K562 (cell line): ENCODE results near the gene INHBC. TPM values are rescaled to one million over a fixed set of nuclear protein-coding genes. Genes with fewer than 3 reads are reported as not detected.

Source experiments
- ATAC-seq: fragments of 200-7000 bp; cut with Tn5 transposase; 3 replicates; pipeline ENCODE4 v1.9.1; 2020; ENCODE audit warnings: moderate library complexity
- BruUV-seq: library from RNA; stranded (reverse); fragments of 400-500 nt; replicated peaks from 2 replicates; lab custom pipeline; 2021; lab: Mats Ljungman, UMichigan
- CTCF ChIA-PET: fragments of 300-600 bp; formaldehyde crosslinking; extraction: SDS; loops from one replicate; lab custom pipeline; 2021; ENCODE audit warnings: low intra/inter-chr PET ratio; lab: Yijun Ruan, JAX
- POLR2A ChIA-PET: fragments of 300-600, 350-650 bp; sonication (Branson Sonifier 250); formaldehyde crosslinking; extraction: SDS; loops from one replicate; lab custom pipeline; 2021; ENCODE audit warnings: antibody characterized with exemption, inconsistent platforms; lab: Yijun Ruan, JAX
- DNase-seq, 4 experiments: peaks; one replicate each; pipeline versions ENCODE4 v3.0.0 to v3.0.0-alpha.2; 2011 to 2018; ENCODE audit warnings: low spot score in 3 of 4, mixed read lengths in 3 of 4; ENCODE audit errors: extremely low read depth in 1 of 4
- FAIRE-seq: peaks from 2 replicates; lab custom pipeline; 2011; peaks lifted over from hg19 to GRCh38; lab: Jason Lieb, UNC
- H2AFZ ChIP-seq: 2 replicates; pipeline ENCODE4 v1.6.0; 2011; ENCODE audit warnings: low read depth, low read length, control low read depth, inconsistent platforms
- H3K27ac ChIP-seq: fragments of 200-600 bp; 3 replicates; pipeline ENCODE4 v1.8.0; 2011; ENCODE audit warnings: low read depth, mild to moderate bottlenecking, control low read depth, inconsistent platforms, low read length, moderate library complexity, mixed read lengths; ENCODE audit errors: extremely low read depth
- H3K27me3 ChIP-seq, 2 experiments: fragments of 300-600 bp in 1 of 2; 2 replicates in 1 of 2; 3 replicates in 1 of 2; pipeline versions ENCODE4 v1.6.0 to v1.8.0; 2011; ENCODE audit warnings: inconsistent platforms in 2 of 2, low read length in 2 of 2, mild to moderate bottlenecking in 1 of 2, mixed read lengths in 1 of 2, moderate library complexity in 1 of 2; ENCODE audit not compliant: control insufficient read depth in 2 of 2, insufficient read depth in 2 of 2
- H3K36me3 ChIP-seq: fragments of 300-600 bp; 3 replicates; pipeline ENCODE4 v1.8.0; 2011; ENCODE audit warnings: mild to moderate bottlenecking, low read length, inconsistent platforms; ENCODE audit not compliant: control insufficient read depth, insufficient read depth
- H3K4me1 ChIP-seq, 2 experiments: fragments of 200-600 bp in 1 of 2; replicated peaks in 1 of 2; 2 replicates in 1 of 2; 3 replicates in 1 of 2; pipeline versions ENCODE4 v1.5.1 to v1.8.0; 2011; ENCODE audit warnings: inconsistent platforms in 2 of 2, low read length in 2 of 2, mild to moderate bottlenecking in 1 of 2, mixed read lengths in 1 of 2, moderate library complexity in 1 of 2; ENCODE audit not compliant: control insufficient read depth in 2 of 2, insufficient read depth in 2 of 2
- H3K4me2 ChIP-seq: 2 replicates; pipeline ENCODE4 v1.6.1; 2011; ENCODE audit warnings: low read length, control low read depth, inconsistent platforms, mixed read lengths; ENCODE audit not compliant: insufficient read depth
- H3K4me3 ChIP-seq: fragments of 200-600 bp; sonication (generic), shearing (Covaris generic); 2 replicates; pipeline ENCODE4 v1.5.1; 2016; ENCODE audit warnings: control low read depth, inconsistent platforms
- H3K79me2 ChIP-seq: fragments of 200-600 bp; 3 replicates; pipeline ENCODE4 v1.8.0; 2011; ENCODE audit warnings: low read length, inconsistent platforms; ENCODE audit not compliant: control insufficient read depth, insufficient read depth
- H3K9ac ChIP-seq, 2 experiments: 2 replicates each; pipeline versions ENCODE4 v1.6.0 to v1.6.1; 2011; ENCODE audit warnings: low read depth in 2 of 2, low read length in 2 of 2, control low read depth in 1 of 2, inconsistent platforms in 1 of 2, mild to moderate bottlenecking in 1 of 2, mixed read lengths in 1 of 2; ENCODE audit not compliant: insufficient read depth in 1 of 2
- H3K9me1 ChIP-seq: one replicate; pipeline ENCODE4 v1.6.0; 2011; ENCODE audit warnings: inconsistent platforms, mild to moderate bottlenecking, low read length, moderate library complexity; ENCODE audit not compliant: control insufficient read depth, insufficient read depth
- H3K9me3 ChIP-seq: replicated peaks from 2 replicates; pipeline ENCODE4 v1.5.1; 2011; ENCODE audit warnings: low read depth, low read length, inconsistent platforms; ENCODE audit not compliant: control insufficient read depth, insufficient read depth
- H4K20me1 ChIP-seq: replicated peaks from 2 replicates; pipeline ENCODE4 v1.6.1; 2011; ENCODE audit warnings: low read length, inconsistent platforms, mixed read lengths; ENCODE audit not compliant: control insufficient read depth, insufficient read depth
- BRCA1 ChIP-seq, 2 experiments: fragments of 450-650 bp in 1 of 2; sonication (generic) in 1 of 2; formaldehyde crosslinking in 1 of 2; IDR thresholded peaks; 2 replicates each; pipeline versions ENCODE4 v1.5.0 to v1.6.1; 2017 to 2020; ENCODE audit warnings: mild to moderate bottlenecking in 1 of 2, missing genetic modification reagents in 1 of 2
- ETS2 ChIP-seq: IDR thresholded peaks from 2 replicates; pipeline ENCODE4 v1.6.1; 2016; ENCODE audit warnings: borderline replicate concordance, missing genetic modification characterization, mild to moderate bottlenecking, moderate library complexity, missing compliant biosample characterization; ENCODE audit not compliant: poor library complexity, severe bottlenecking
- GTF2E2 ChIP-seq: fragments of 200-800 bp; sonication (Bioruptor generic); IDR thresholded peaks from 2 replicates; pipeline ENCODE4 v1.6.1; 2016; ENCODE audit warnings: missing genetic modification characterization, missing compliant biosample characterization
- MTA3 ChIP-seq: fragments of 450-650 bp; formaldehyde crosslinking; IDR thresholded peaks from 2 replicates; pipeline ENCODE4 v1.6.1; 2017; ENCODE audit warnings: mild to moderate bottlenecking, borderline replicate concordance
- NCOR1 ChIP-seq: fragments of 450-650 bp; IDR thresholded peaks from 2 replicates; pipeline ENCODE4 v1.6.1; 2016; ENCODE audit warnings: mild to moderate bottlenecking, moderate library complexity
- POLR2G ChIP-seq: fragments of 200-400 bp; formaldehyde crosslinking; IDR thresholded peaks from 2 replicates; pipeline ENCODE4 v1.6.1; 2017; ENCODE audit warnings: low read depth, mild to moderate bottlenecking, antibody characterized with exemption, low read length, moderate library complexity
- POLR2H ChIP-seq: IDR thresholded peaks from 2 replicates; pipeline ENCODE4 v1.6.1; 2016; ENCODE audit warnings: missing genetic modification characterization, low read depth, mild to moderate bottlenecking, control low read depth, missing compliant biosample characterization, moderate library complexity
- RUNX1 ChIP-seq: sonication (generic); IDR thresholded peaks from 2 replicates; pipeline ENCODE4 v1.6.1; 2016; ENCODE audit warnings: antibody characterized with exemption, low read depth
- SREBF1 ChIP-seq: fragments of 150-350 bp; IDR thresholded peaks from 2 replicates; pipeline ENCODE4 v1.6.1; 2014; ENCODE audit warnings: antibody characterized with exemption, low read depth, low read length, borderline replicate concordance
- ZBTB5 ChIP-seq: fragments of 450-650 bp; IDR thresholded peaks from 2 replicates; pipeline ENCODE4 v1.6.1; 2017; ENCODE audit warnings: antibody characterized with exemption
- ZNF224 ChIP-seq: sonication (generic); formaldehyde crosslinking; IDR thresholded peaks from 2 replicates; pipeline ENCODE4 v1.8.0; 2022; ENCODE audit warnings: mild to moderate bottlenecking, missing genetic modification reagents
- ZNF395 ChIP-seq: fragments of 200-800 bp; sonication (Bioruptor generic); IDR thresholded peaks from 2 replicates; pipeline ENCODE4 v1.6.1; 2017; ENCODE audit warnings: missing genetic modification characterization, missing compliant biosample characterization
- WGBS: fragments of 100-300 bp; shearing (Covaris generic); methylation state at CpG from one replicate; pipeline ENCODE4 v1.1.6; 2016; ENCODE audit warnings: low coverage, mixed read lengths; ENCODE audit not compliant: insufficient coverage; ENCODE audit errors: missing lambda C conversion rate; 5-methylcytosine and 5-hydroxymethylcytosine counted together
- in situ Hi-C: fragments of 300-500 bp; cut with MboI; formaldehyde crosslinking; loops from 4 replicates; pipeline ENCODE4 v1.15.0; 2018; ENCODE audit warnings: inconsistent platforms, mixed read lengths
- intact Hi-C: fragments of 100-400 bp; cut with micrococcal nuclease; formaldehyde crosslinking; loops from 2 replicates; pipeline ENCODE4 v1.14.2; 2022
- polyA plus RNA-seq, 8 experiments: library from polyadenylated mRNA; depleted of rRNA in 4 of 8; stranded (reverse) in 5 of 8; unstranded in 3 of 8; fragments of >200 nt; fragmentation: Nextera tagmentation in 2 of 8; fragmentation: Illumina TruSeq in 1 of 8; extraction: Ambion mirVana in 2 of 8; extraction: Trizol in 1 of 8; gene quantifications; 2 replicates each; pipeline versions ENCODE4 v1.2.1 to v1.2.3, GENCODE V29; 2011 to 2014; ENCODE audit warnings: inconsistent platforms in 1 of 8, missing spikeins in 1 of 8
- total RNA-seq, 7 experiments: library from RNA; depleted of rRNA in 6 of 7; stranded (reverse); fragments of >200 nt in 6 of 7; fragmentation: Illumina TruSeq in 2 of 7; extraction: Trizol in 2 of 7; gene quantifications; 2 replicates each; pipeline versions ENCODE4 v1.2.1 to v1.2.3, GENCODE V29; 2011 to 2021; ENCODE audit warnings: low replicate concordance in 1 of 7

INHBC gene
- total and polyA plus RNA-seq, 9 of the 15 experiments (the other 6 are each of a cell fraction or from before 2014, with no cell fraction given): 0.07 to 0.24 (median 0.15) TPM; not detected in 4

- no peak for ATAC-seq
- H3K9me3 ChIP-seq: no peaks in the 10 kb centered on the region
- no peak overlapping the region for H3K4me3 ChIP-seq
- H3K27ac ChIP-seq: no peak overlapping the region
- no TSS peak for BruUV-seq
- no peak for FAIRE-seq
- in situ Hi-C loops: no loop called here
- H2AFZ ChIP-seq: no peak overlapping the region
- H3K4me2 ChIP-seq: no peak overlapping the region
- no peaks in the 10 kb centered on the region; the same call in 2 of the 3 replicates for H3K36me3 ChIP-seq
- H3K79me2 ChIP-seq: peaks cover 11% of the 10 kb centered on the region; the same call in 2 of the 3 replicates
- WGBS: 92% methylated on average over 2 of the region's 2 CpGs
- no peak for DNase-seq
- POLR2A ChIA-PET: interaction anchor here (1.3 kb wide), 1 partner anchor 40 kb away, joined by 3 read pairs; the partner anchor contains the start of gene INHBE
- no peaks in the 10 kb centered on the region for H3K9me1 ChIP-seq
- H4K20me1 ChIP-seq: no peaks in the 10 kb centered on the region
- H3K9ac ChIP-seq: no peak overlapping the region
- H3K27me3 ChIP-seq: no peaks in the 10 kb centered on the region
- peaks cover 14 to 18% of the 10 kb centered on the region in 2 experiments for H3K4me1 ChIP-seq
- CTCF ChIA-PET: no interaction called here
- intact Hi-C loops: no loop called here
- TF ChIP-seq ZNF224 (CRISPR knock-in tag) (no peak), POLR2G (no peak), GTF2E2 (tag) (no peak), ETS2 (tag) (no peak), SREBF1 (no peak), ZNF395 (CRISPR knock-in tag) (no peak), BRCA1 (IDR thresholded peaks at IDR 0.05) (no peak), BRCA1 (CRISPR knock-in tag; IDR thresholded peaks at IDR 0.05) (no peak), POLR2H (tag) (no peak), MTA3 (no peak), ZBTB5 (no peak), NCOR1 (no peak), RUNX1 (no peak)
Measured at GRCh38 chr12:57415088-57415487, 19.5 kb upstream of the INHBC start.
